HG02678 (cell line): ENCODE measurements around the gene C3orf20.

ENCODE experiments used
- ATAC-seq: cut with Tn5 transposase; IDR thresholded peaks from one replicate; pipeline ENCODE4 v1.9.1; 2021; ENCODE audit warnings: mild to moderate bottlenecking, moderate library complexity; ENCODE audit not compliant: unreplicated experiment

Gene C3orf20

GRCh38 chr3:14772533-14773138 is 97.7 kb downstream of the C3orf20 start:
- ATAC-seq, result no peak

GRCh38 chr3:14773281-14773680 is 98.3 kb downstream of the C3orf20 start:
- ATAC-seq, result no peak

GRCh38 chr3:14773691-14774128 is 98.8 kb downstream of the C3orf20 start:
- ATAC-seq, result no peak

GRCh38 chr3:14774431-14774830 is 99.5 kb downstream of the C3orf20 start:
- ATAC-seq, result no peak

GRCh38 chr3:14775011-14775410 is 100.1 kb downstream of the C3orf20 start:
- ATAC-seq, result no peak

GRCh38 chr3:14775563-14775962 is 100.6 kb downstream of the C3orf20 start:
- no peak for ATAC-seq

- ATAC-seq, result no peak
These were observed 104.2 kb downstream of the C3orf20 start for GRCh38 chr3:14779069-14779685.

GRCh38 chr3:14780927-14781507 is 106.1 kb downstream of the C3orf20 start:
- ATAC-seq, result no peak

- no peak for ATAC-seq
These were observed 108.6 kb downstream of the C3orf20 start for GRCh38 chr3:14783480-14784086.

- no peak for ATAC-seq
These were observed 109.2 kb downstream of the C3orf20 start for GRCh38 chr3:14784087-14784681.

GRCh38 chr3:14785207-14786155 is 110.5 kb downstream of the C3orf20 start:
- no peak for ATAC-seq

GRCh38 chr3:14786369-14786768 is 111.4 kb downstream of the C3orf20 start:
- ATAC-seq, result no peak

GRCh38 chr3:14787630-14788029 is 112.7 kb downstream of the C3orf20 start:
- no peak for ATAC-seq

GRCh38 chr3:14788644-14789043 is 113.7 kb downstream of the C3orf20 start:
- no peak for ATAC-seq

- ATAC-seq, result no peak
These were observed 114.3 kb downstream of the C3orf20 start for GRCh38 chr3:14789221-14789620.

GRCh38 chr3:14789640-14790285 is 114.8 kb downstream of the C3orf20 start:
- no peak for ATAC-seq

GRCh38 chr3:14791343-14791945 is 116.5 kb downstream of the C3orf20 start:
- ATAC-seq, result no peak

GRCh38 chr3:14792691-14793121 is 117.8 kb downstream of the C3orf20 start:
- no peak for ATAC-seq

GRCh38 chr3:14793126-14793857 is 118.4 kb downstream of the C3orf20 start:
- ATAC-seq, result no peak
